GM18505 (cell line): Measurements from ENCODE around the gene GPX4.
A peak's percentile ranks its signal among the peaks of the same experiment; 100 is the strongest.
"Not testable (repeated sequence)": the region's sequence is repeated elsewhere in the genome, so short reads cannot be mapped to it uniquely, and the experiment has no call there.

ENCODE experiments used
- ATAC-seq: cut with Tn5 transposase; IDR thresholded peaks from one replicate; pipeline ENCODE4 v1.9.1; 2021; ENCODE audit not compliant: unreplicated experiment
- POLR2A ChIP-seq: IDR thresholded peaks from 4 replicates; pipeline ENCODE4 v1.6.1; 2011; ENCODE audit warnings: borderline replicate concordance; ENCODE audit not compliant: insufficient read depth, insufficient read length; ENCODE audit errors: extremely low read depth

GPX4 gene

DNA sequence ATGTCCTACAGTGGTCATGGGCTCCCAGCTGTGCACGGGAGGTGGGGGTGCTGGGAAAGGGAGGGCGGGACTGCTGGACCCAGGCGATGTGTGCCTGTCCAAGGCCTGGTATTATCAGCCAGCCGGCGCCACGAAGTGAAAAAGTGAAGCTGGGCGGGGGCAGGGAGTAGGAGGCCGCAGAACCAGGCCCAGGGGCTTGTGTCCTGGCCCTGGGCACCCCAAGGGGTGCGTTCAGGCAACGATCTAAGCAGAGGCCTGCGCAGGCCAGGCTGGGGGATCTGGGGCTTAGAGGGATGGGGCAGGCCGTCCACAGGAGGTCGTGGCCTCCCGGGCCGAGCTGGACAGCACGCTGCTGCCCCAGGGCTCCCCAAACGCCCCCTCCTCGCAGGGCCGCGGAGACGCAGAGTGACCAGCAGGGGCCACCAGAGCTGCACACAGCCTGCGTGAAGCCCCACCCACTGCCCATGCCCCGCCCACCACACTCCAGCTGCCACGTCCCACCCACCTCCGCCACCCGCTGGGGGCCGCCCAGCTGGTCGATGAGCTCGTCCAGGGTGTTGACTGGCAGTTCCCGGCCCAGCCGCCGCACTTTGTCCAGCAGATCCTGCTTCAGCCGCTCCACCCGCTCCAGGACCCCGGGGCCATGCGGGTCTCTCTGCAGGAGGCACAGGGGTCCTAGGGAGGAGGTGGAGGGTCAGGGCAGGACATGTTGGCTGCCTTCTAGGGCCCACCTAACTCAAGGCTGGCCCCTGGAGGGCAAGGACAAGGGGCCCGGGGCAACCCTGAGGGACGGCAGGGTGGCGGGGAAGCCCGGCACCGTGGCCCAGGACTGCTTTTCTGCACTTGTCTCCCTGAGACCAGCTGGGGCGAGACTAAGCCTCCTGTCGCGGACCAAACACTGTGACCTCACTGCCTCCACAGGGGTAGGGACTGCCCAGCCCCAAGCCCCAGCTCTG lies 9.5 kb downstream of the GPX4 start:
- ATAC-seq, result peak; percentile 46
- TF ChIP-seq POLR2A, result no peak

DNA sequence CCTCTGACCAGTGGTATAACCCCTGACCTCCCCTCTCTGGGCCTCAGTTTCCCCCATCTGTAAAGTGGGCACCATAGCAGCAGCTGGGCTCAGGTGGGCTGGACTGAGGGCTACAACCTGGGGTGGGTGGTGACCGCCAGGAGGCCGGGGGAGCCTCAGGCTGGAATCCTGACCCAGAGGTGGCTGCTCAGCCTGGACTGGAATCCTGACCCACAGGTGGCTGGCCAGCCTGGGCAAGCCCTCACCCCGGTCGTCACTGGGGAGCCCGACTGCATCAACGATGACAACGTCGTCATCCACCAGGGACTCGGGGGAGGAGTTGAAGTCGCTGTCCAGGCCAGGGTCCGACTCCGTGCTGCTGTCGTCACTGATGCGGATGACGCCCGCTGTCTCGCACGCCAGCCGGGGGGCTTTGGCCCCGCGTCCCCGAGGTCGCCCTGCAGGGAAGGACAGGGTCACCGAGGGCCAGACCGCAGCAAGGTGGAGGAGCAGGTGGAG lies 10.2 kb downstream of the GPX4 start:
- ATAC-seq, result no peak
- no peak for TF ChIP-seq POLR2A

GRCh38 chr19:1114728-1115127 lies 10.9 kb downstream of the GPX4 start:
- ATAC-seq, result not testable (repeated sequence)

- no peak for TF ChIP-seq POLR2A
- no peak for ATAC-seq
Observed at GRCh38 chr19:1115646-1116420, 12.0 kb downstream of the GPX4 start.

- no peak for ATAC-seq
- no peak for TF ChIP-seq POLR2A
Observed at GRCh38 chr19:1116726-1117581, 13.2 kb downstream of the GPX4 start.

DNA sequence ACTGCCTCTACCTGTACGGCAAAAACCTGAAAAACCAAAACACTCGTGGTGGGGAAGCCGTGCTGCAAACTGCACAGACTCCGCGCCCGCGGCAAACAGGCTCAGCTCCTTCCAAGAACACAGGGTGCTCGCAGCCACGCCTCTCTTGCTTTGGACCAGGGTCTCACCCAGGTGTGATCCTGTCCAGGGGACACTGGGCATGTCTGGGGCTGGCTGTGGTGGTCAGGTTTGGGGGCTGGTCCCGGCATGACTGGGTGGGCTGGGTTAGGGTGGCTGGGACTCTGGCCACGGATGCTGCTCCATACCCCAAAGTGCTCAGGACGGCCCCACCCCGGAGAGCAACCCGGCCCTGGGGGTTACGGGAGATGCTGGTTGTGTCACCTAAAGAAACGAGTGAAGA lies 13.9 kb downstream of the GPX4 start:
- no peak for ATAC-seq
- no peak for TF ChIP-seq POLR2A

GRCh38 chr19:1118999-1119398 lies 15.2 kb downstream of the GPX4 start:
- ATAC-seq, result no peak
- no peak for TF ChIP-seq POLR2A

GRCh38 chr19:1119475-1120217 lies 15.9 kb downstream of the GPX4 start:
- no peak for TF ChIP-seq POLR2A
- no peak for ATAC-seq

DNA sequence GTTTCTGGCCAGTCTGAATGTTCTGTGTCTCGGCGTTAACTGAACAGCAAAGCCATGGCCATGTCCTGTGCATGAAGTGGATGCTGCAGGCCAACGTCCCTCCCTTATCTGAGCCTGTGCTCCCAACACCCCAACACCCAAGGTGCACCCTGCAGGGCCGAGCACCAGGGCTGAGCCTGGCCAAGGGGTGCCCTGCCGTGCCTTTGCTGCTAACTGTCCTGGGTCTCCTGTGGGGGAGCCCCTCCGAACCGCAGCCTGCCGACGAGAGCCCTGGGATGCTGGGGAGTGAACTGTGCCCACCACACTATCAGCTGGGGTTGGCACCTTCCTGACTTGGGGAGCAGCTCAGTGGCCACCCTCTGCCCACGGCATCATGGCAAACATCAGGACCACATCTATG lies 17.6 kb downstream of the GPX4 start:
- TF ChIP-seq POLR2A, result no peak
- no peak for ATAC-seq

DNA sequence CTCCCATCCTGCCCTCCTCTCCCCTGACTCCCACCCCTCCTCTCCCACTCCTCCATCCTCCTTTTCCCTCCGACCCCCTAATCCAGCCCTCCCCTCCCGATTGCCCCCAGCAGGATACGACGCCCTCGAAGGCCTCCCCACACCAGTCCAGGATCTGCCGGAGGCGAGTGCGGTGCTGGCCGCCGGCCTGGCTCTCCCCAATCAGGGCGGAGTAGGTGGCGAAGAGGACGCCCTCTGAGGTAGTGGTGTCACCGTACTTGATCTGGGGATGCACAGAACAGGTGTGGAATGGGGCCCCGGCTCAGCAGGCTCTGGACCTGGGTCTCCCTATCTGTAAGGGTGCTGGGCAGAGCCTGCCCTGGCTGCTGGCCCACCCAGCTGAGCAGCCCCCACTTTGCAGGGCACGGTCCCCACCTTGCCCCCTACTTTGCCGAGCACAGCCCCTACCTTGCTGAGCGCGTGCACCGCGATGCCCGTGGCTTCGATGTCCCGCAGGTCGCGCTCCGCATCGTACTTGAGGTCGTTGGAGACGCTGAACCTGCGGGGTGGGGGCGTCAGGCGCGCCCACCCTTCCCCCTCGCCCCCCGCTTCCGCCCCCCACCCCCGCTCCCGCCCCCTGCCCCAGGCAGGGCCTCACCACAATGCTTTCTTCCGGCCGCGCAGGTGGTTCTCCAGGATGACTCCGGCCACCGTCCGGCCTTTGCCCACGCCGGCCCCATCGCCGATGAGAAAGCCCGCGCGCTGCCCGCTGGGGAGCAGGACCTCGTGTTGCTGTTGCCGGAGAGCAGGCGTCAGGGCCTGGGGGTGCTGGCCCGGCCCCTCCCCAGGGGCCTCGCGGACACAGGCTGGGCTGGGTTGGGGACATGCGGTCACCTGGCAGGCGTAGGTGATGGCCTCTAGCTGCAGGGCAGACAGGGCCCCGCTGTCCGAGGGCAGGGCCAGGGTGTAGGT lies 18.5 kb downstream of the GPX4 start:
- no peak for ATAC-seq
- no peak for TF ChIP-seq POLR2A

DNA sequence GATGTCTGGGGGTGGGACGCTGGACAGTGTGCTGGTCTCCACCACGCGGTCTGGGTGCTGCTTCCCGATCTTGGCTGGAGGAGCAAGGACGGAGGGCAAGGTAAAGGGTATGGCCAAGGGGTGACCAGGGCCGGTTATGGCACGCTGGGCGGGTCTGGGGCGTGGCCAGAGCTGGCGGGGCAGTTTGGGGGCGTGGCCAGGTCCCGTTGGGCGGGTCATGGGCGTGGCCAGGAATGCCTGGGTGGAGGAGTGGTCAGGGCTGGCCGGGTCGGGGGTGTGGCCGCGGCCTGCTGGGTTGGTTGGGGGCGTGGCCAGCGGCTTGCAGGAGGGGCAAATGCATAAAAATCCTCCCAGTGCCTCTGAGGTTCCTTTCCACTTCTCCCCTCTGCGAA lies 19.2 kb downstream of the GPX4 start:
- no peak for TF ChIP-seq POLR2A
- no peak for ATAC-seq
